ENCODE data around the gene MDP1. TPM values are rescaled to one million over a fixed set of nuclear protein-coding genes. Genes with fewer than 3 reads are reported as not detected.

Gene MDP1
- polyA plus RNA-seq, 2 of the 4 experiments (the other 2 are of a cell fraction) = 21.6 to 38.6 TPM

DNA sequence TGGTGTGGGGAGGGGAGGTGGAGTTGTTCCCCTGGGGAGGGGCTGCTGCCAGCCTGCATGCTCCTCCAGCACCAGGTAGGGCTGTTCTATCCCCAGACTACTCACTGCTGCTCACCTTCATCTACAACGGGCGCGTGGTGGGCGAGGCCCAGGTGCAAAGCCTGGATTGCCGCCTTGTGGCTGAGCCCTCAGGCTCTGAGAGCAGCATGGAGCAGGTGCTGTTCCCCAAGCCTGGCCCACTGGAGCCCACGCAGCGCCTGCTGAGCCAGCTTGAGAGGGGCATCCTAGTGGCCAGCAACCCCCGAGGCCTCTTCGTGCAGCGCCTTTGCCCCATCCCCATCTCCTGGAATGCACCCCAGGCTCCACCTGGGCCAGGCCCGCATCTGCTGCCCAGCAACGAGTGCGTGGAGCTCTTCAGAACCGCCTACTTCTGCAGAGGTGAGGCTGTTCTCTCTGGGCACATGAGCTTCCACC lies 51.3 kb downstream of the MDP1 start:
- TF ChIP-seq, protein P1, sequence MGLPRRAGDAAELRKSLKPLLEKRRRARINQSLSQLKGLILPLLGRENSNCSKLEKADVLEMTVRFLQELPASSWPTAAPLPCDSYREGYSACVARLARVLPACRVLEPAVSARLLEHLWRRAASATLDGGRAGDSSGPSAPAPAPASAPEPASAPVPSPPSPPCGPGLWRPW (IDR thresholded peaks at IDR 0.05) = no peak
- TF ChIP-seq, protein P2, sequence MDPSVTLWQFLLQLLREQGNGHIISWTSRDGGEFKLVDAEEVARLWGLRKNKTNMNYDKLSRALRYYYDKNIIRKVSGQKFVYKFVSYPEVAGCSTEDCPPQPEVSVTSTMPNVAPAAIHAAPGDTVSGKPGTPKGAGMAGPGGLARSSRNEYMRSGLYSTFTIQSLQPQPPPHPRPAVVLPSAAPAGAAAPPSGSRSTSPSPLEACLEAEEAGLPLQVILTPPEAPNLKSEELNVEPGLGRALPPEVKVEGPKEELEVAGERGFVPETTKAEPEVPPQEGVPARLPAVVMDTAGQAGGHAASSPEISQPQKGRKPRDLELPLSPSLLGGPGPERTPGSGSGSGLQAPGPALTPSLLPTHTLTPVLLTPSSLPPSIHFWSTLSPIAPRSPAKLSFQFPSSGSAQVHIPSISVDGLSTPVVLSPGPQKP (IDR thresholded peaks at IDR 0.05; ENCODE audit: low read depth, low read length) = no peak
- H3K4me3 ChIP-seq = no peak overlapping the region
- H3K27ac ChIP-seq = no peak overlapping the region
- FAIRE-seq = no peak
- H3K9me3 ChIP-seq = no peaks in the 10 kb centered on the region
- DNase-seq (ENCODE audit: low read depth in 1 of 2, low spot score in 1 of 2) = no peak
- WGBS (ENCODE audit: missing lambda C conversion rate) = 92% methylated on average over 6 of the region's 14 CpGs
- ATAC-seq = no peak
- H3K4me1 ChIP-seq = peaks cover 25% of the 10 kb centered on the region
- POLR2A ChIA-PET = interaction anchor here (0.6 kb wide), 1 partner anchor 158 kb away, joined by 5 read pairs; no protein-coding TSS in a partner anchor
- H3K4me2 ChIP-seq = no peak overlapping the region
- CTCF ChIA-PET = interaction anchor here (0.7 to 7.0 kb wide), 7 partner anchors 8 to 132 kb away, joined by 3 to 168 read pairs (median 4); partner anchors contain the start of genes EMC9, IPO4, MDP1 and PSME2

Small RNA genes lying within 50 kb of the gene (small RNA-seq; reads per million reads assigned to genes)
- gene AL136295.4 (0 to 0.08 (median 0) reads per million in 6 experiments), gene CHMP4A (0 to 0.77 (median 0) reads per million in 6 experiments), gene IPO4 (0 to 5.4 (median 0.60) reads per million in 6 experiments), gene IRF9 (0 to 0.08 (median 0) reads per million in 6 experiments), gene MDP1 (0 to 7.3 (median 0) reads per million in 6 experiments)

Other genes starting within 250 kb of the MDP1 start
Only the 30 nearest of the 34 such genes appear.
- gene CARMIL3, start 164.1 kb downstream of the MDP1 start, polyA plus RNA-seq (2011; rRNA removed) = 0.45 and 0.79 TPM in 2 replicates
- gene CARMIL3, start 164.1 kb downstream of the MDP1 start, polyA plus RNA-seq (2017; fragmentation: RNase III; extraction: RNeasy Plus Mini Kit Qiagen cat#74134 plus additional on column Dnase treatment) = 0.60 to 0.98 TPM (median 0.94 TPM) in 3 replicates
- not detected in 2 replicates for gene CPNE6, start 144.5 kb downstream of the MDP1 start, polyA plus RNA-seq (2011; rRNA removed)
- gene CPNE6, start 144.5 kb downstream of the MDP1 start, polyA plus RNA-seq (2017; fragmentation: RNase III; extraction: RNeasy Plus Mini Kit Qiagen cat#74134 plus additional on column Dnase treatment) = not detected in 3 replicates
- gene PCK2, start 121.8 kb downstream of the MDP1 start, polyA plus RNA-seq (2011; rRNA removed) = 52.1 and 60.2 TPM in 2 replicates
- gene PCK2, start 121.8 kb downstream of the MDP1 start, polyA plus RNA-seq (2017; fragmentation: RNase III; extraction: RNeasy Plus Mini Kit Qiagen cat#74134 plus additional on column Dnase treatment) = 16.9 to 20.7 TPM (median 18.8 TPM) in 3 replicates
- 27.9 and 30.2 TPM in 2 replicates for gene DCAF11, start 101.3 kb downstream of the MDP1 start, polyA plus RNA-seq (2011; rRNA removed)
- 22.2 to 31.4 TPM (median 30.7 TPM) in 3 replicates for gene DCAF11, start 101.3 kb downstream of the MDP1 start, polyA plus RNA-seq (2017; fragmentation: RNase III; extraction: RNeasy Plus Mini Kit Qiagen cat#74134 plus additional on column Dnase treatment)
- 0.86 and 0.97 TPM in 2 replicates for gene NRL, start 101.1 kb downstream of the MDP1 start, polyA plus RNA-seq (2011; rRNA removed)
- gene NRL, start 101.1 kb downstream of the MDP1 start, polyA plus RNA-seq (2017; fragmentation: RNase III; extraction: RNeasy Plus Mini Kit Qiagen cat#74134 plus additional on column Dnase treatment) = 0.84 to 0.93 TPM (median 0.88 TPM) in 3 replicates
- 0.06 TPM in 1 of 2 replicates, not detected in the other for gene FITM1, start 85.4 kb downstream of the MDP1 start, polyA plus RNA-seq (2011; rRNA removed)
- 0.36 TPM in 1 of 3 replicates, not detected in the others for gene FITM1, start 85.4 kb downstream of the MDP1 start, polyA plus RNA-seq (2017; fragmentation: RNase III; extraction: RNeasy Plus Mini Kit Qiagen cat#74134 plus additional on column Dnase treatment)
- 77.3 and 83.6 TPM in 2 replicates for gene PSME1, start 79.9 kb downstream of the MDP1 start, polyA plus RNA-seq (2011; rRNA removed)
- gene PSME1, start 79.9 kb downstream of the MDP1 start, polyA plus RNA-seq (2017; fragmentation: RNase III; extraction: RNeasy Plus Mini Kit Qiagen cat#74134 plus additional on column Dnase treatment) = 124 to 139 TPM (median 134 TPM) in 3 replicates
- 20.7 and 21.5 TPM in 2 replicates for gene EMC9, start 74.5 kb downstream of the MDP1 start, polyA plus RNA-seq (2011; rRNA removed)
- gene EMC9, start 74.5 kb downstream of the MDP1 start, polyA plus RNA-seq (2017; fragmentation: RNase III; extraction: RNeasy Plus Mini Kit Qiagen cat#74134 plus additional on column Dnase treatment) = 46.5 to 51.7 TPM (median 48.5 TPM) in 3 replicates
- gene PSME2, start 69.5 kb downstream of the MDP1 start, polyA plus RNA-seq (2011; rRNA removed) = 137 and 168 TPM in 2 replicates
- 144 to 193 TPM (median 161 TPM) in 3 replicates for gene PSME2, start 69.5 kb downstream of the MDP1 start, polyA plus RNA-seq (2017; fragmentation: RNase III; extraction: RNeasy Plus Mini Kit Qiagen cat#74134 plus additional on column Dnase treatment)
- gene RNF31, start 68.6 kb downstream of the MDP1 start, polyA plus RNA-seq (2011; rRNA removed) = 5.7 and 19.1 TPM in 2 replicates
- 20.2 to 25.3 TPM (median 20.8 TPM) in 3 replicates for gene RNF31, start 68.6 kb downstream of the MDP1 start, polyA plus RNA-seq (2017; fragmentation: RNase III; extraction: RNeasy Plus Mini Kit Qiagen cat#74134 plus additional on column Dnase treatment)
- gene IRF9, start 54.8 kb downstream of the MDP1 start, polyA plus RNA-seq (2011; rRNA removed) = 23.1 and 30.2 TPM in 2 replicates
- 14.4 to 24.2 TPM (median 19.0 TPM) in 3 replicates for gene IRF9, start 54.8 kb downstream of the MDP1 start, polyA plus RNA-seq (2017; fragmentation: RNase III; extraction: RNeasy Plus Mini Kit Qiagen cat#74134 plus additional on column Dnase treatment)
- gene REC8, start 44.0 kb downstream of the MDP1 start, polyA plus RNA-seq (2011; rRNA removed) = 1.9 and 2.8 TPM in 2 replicates
- 4.2 to 5.1 TPM (median 4.4 TPM) in 3 replicates for gene REC8, start 44.0 kb downstream of the MDP1 start, polyA plus RNA-seq (2017; fragmentation: RNase III; extraction: RNeasy Plus Mini Kit Qiagen cat#74134 plus additional on column Dnase treatment)
- 37.1 and 45.3 TPM in 2 replicates for gene IPO4, start 27.2 kb downstream of the MDP1 start, polyA plus RNA-seq (2011; rRNA removed)
- 86.1 to 95.8 TPM (median 91.7 TPM) in 3 replicates for gene IPO4, start 27.2 kb downstream of the MDP1 start, polyA plus RNA-seq (2017; fragmentation: RNase III; extraction: RNeasy Plus Mini Kit Qiagen cat#74134 plus additional on column Dnase treatment)
- gene TM9SF1, start 20.6 kb downstream of the MDP1 start, polyA plus RNA-seq (2011; rRNA removed) = 48.0 and 74.9 TPM in 2 replicates
- 51.5 to 62.2 TPM (median 60.1 TPM) in 3 replicates for gene TM9SF1, start 20.6 kb downstream of the MDP1 start, polyA plus RNA-seq (2017; fragmentation: RNase III; extraction: RNeasy Plus Mini Kit Qiagen cat#74134 plus additional on column Dnase treatment)
- 0.09 TPM in 1 of 2 replicates, not detected in the other for gene TSSK4, start 10.4 kb downstream of the MDP1 start, polyA plus RNA-seq (2011; rRNA removed)
- 0.13 TPM in 1 of 3 replicates, not detected in the others for gene TSSK4, start 10.4 kb downstream of the MDP1 start, polyA plus RNA-seq (2017; fragmentation: RNase III; extraction: RNeasy Plus Mini Kit Qiagen cat#74134 plus additional on column Dnase treatment)
- 74.9 and 102 TPM in 2 replicates for gene CHMP4A, start 2.6 kb downstream of the MDP1 start, polyA plus RNA-seq (2011; rRNA removed)
- 112 to 124 TPM (median 117 TPM) in 3 replicates for gene CHMP4A, start 2.6 kb downstream of the MDP1 start, polyA plus RNA-seq (2017; fragmentation: RNase III; extraction: RNeasy Plus Mini Kit Qiagen cat#74134 plus additional on column Dnase treatment)
- 381 and 433 TPM in 2 replicates for gene NEDD8, start 16.3 kb upstream of the MDP1 start, polyA plus RNA-seq (2011; rRNA removed)
- 561 to 594 TPM (median 589 TPM) in 3 replicates for gene NEDD8, start 16.3 kb upstream of the MDP1 start, polyA plus RNA-seq (2017; fragmentation: RNase III; extraction: RNeasy Plus Mini Kit Qiagen cat#74134 plus additional on column Dnase treatment)
- gene GMPR2, start 16.9 kb upstream of the MDP1 start, polyA plus RNA-seq (2011; rRNA removed) = 91.7 and 108 TPM in 2 replicates
- 64.8 to 71.2 TPM (median 70.0 TPM) in 3 replicates for gene GMPR2, start 16.9 kb upstream of the MDP1 start, polyA plus RNA-seq (2017; fragmentation: RNase III; extraction: RNeasy Plus Mini Kit Qiagen cat#74134 plus additional on column Dnase treatment)
- 51.3 and 73.0 TPM in 2 replicates for gene TINF2, start 26.6 kb upstream of the MDP1 start, polyA plus RNA-seq (2011; rRNA removed)
- gene TINF2, start 26.6 kb upstream of the MDP1 start, polyA plus RNA-seq (2017; fragmentation: RNase III; extraction: RNeasy Plus Mini Kit Qiagen cat#74134 plus additional on column Dnase treatment) = 33.1 to 44.5 TPM (median 38.5 TPM) in 3 replicates
- 0.61 and 1.7 TPM in 2 replicates for gene TGM1, start 47.1 kb upstream of the MDP1 start, polyA plus RNA-seq (2011; rRNA removed)
- gene TGM1, start 47.1 kb upstream of the MDP1 start, polyA plus RNA-seq (2017; fragmentation: RNase III; extraction: RNeasy Plus Mini Kit Qiagen cat#74134 plus additional on column Dnase treatment) = 1.3 to 1.8 TPM (median 1.4 TPM) in 3 replicates
- gene RABGGTA, start 55.5 kb upstream of the MDP1 start, polyA plus RNA-seq (2011; rRNA removed) = 18.6 and 22.4 TPM in 2 replicates
- 17.2 to 23.1 TPM (median 21.9 TPM) in 3 replicates for gene RABGGTA, start 55.5 kb upstream of the MDP1 start, polyA plus RNA-seq (2017; fragmentation: RNase III; extraction: RNeasy Plus Mini Kit Qiagen cat#74134 plus additional on column Dnase treatment)
- gene DHRS1, start 83.7 kb upstream of the MDP1 start, polyA plus RNA-seq (2011; rRNA removed) = 17.4 and 17.9 TPM in 2 replicates
- gene DHRS1, start 83.7 kb upstream of the MDP1 start, polyA plus RNA-seq (2017; fragmentation: RNase III; extraction: RNeasy Plus Mini Kit Qiagen cat#74134 plus additional on column Dnase treatment) = 13.8 to 15.2 TPM (median 15.1 TPM) in 3 replicates
- gene NOP9, start 83.8 kb upstream of the MDP1 start, polyA plus RNA-seq (2011; rRNA removed) = 16.5 and 23.6 TPM in 2 replicates
- 23.0 to 24.5 TPM (median 24.2 TPM) in 3 replicates for gene NOP9, start 83.8 kb upstream of the MDP1 start, polyA plus RNA-seq (2017; fragmentation: RNase III; extraction: RNeasy Plus Mini Kit Qiagen cat#74134 plus additional on column Dnase treatment)
- 0.31 and 0.32 TPM in 2 replicates for gene CIDEB, start 91.9 kb upstream of the MDP1 start, polyA plus RNA-seq (2011; rRNA removed)
- gene CIDEB, start 91.9 kb upstream of the MDP1 start, polyA plus RNA-seq (2017; fragmentation: RNase III; extraction: RNeasy Plus Mini Kit Qiagen cat#74134 plus additional on column Dnase treatment) = 0.33 to 0.99 TPM (median 0.79 TPM) in 3 replicates
- gene LTB4R2, start 94.1 kb upstream of the MDP1 start, polyA plus RNA-seq (2011; rRNA removed) = 5.8 and 7.6 TPM in 2 replicates
- 8.4 to 9.9 TPM (median 8.6 TPM) in 3 replicates for gene LTB4R2, start 94.1 kb upstream of the MDP1 start, polyA plus RNA-seq (2017; fragmentation: RNase III; extraction: RNeasy Plus Mini Kit Qiagen cat#74134 plus additional on column Dnase treatment)
- gene LTB4R, start 95.4 kb upstream of the MDP1 start, polyA plus RNA-seq (2011; rRNA removed) = 10.2 and 13.2 TPM in 2 replicates
- 8.3 to 9.4 TPM (median 8.3 TPM) in 3 replicates for gene LTB4R, start 95.4 kb upstream of the MDP1 start, polyA plus RNA-seq (2017; fragmentation: RNase III; extraction: RNeasy Plus Mini Kit Qiagen cat#74134 plus additional on column Dnase treatment)
- not detected in 2 replicates for gene ADCY4, start 119.0 kb upstream of the MDP1 start, polyA plus RNA-seq (2011; rRNA removed)
- gene ADCY4, start 119.0 kb upstream of the MDP1 start, polyA plus RNA-seq (2017; fragmentation: RNase III; extraction: RNeasy Plus Mini Kit Qiagen cat#74134 plus additional on column Dnase treatment) = not detected in 3 replicates
- not detected in 2 replicates for gene RIPK3, start 123.9 kb upstream of the MDP1 start, polyA plus RNA-seq (2011; rRNA removed)
- not detected in 3 replicates for gene RIPK3, start 123.9 kb upstream of the MDP1 start, polyA plus RNA-seq (2017; fragmentation: RNase III; extraction: RNeasy Plus Mini Kit Qiagen cat#74134 plus additional on column Dnase treatment)
- 0.32 and 0.62 TPM in 2 replicates for gene NFATC4, start 152.1 kb upstream of the MDP1 start, polyA plus RNA-seq (2011; rRNA removed)
- 0.04 to 0.25 TPM (median 0.10 TPM) in 3 replicates for gene NFATC4, start 152.1 kb upstream of the MDP1 start, polyA plus RNA-seq (2017; fragmentation: RNase III; extraction: RNeasy Plus Mini Kit Qiagen cat#74134 plus additional on column Dnase treatment)
- 0.44 and 0.60 TPM in 2 replicates for gene NYNRIN, start 182.9 kb upstream of the MDP1 start, polyA plus RNA-seq (2011; rRNA removed)
- 0.17 to 0.29 TPM (median 0.19 TPM) in 3 replicates for gene NYNRIN, start 182.9 kb upstream of the MDP1 start, polyA plus RNA-seq (2017; fragmentation: RNase III; extraction: RNeasy Plus Mini Kit Qiagen cat#74134 plus additional on column Dnase treatment)